Activated CD8-positive, alpha-beta T cell treated with anti-CD3 and anti-CD28 coated beads, Interleukin-2, amount 10 ng/mL, durations not matched to agents 7 days and 5 days (primary cell): ENCODE measurements around the gene SNX5. TPM values are rescaled to one million over a fixed set of nuclear protein-coding genes. Genes with fewer than 3 reads are reported as not detected.

Experiments
- ATAC-seq: fragments of 150-1000 bp; cut with Tn5 transposase; one replicate; pipeline ENCODE4 v1.10.0; 2021; ENCODE audit warnings: moderate library complexity
- CTCF ChIA-PET: fragments of 350-600 bp; sonication (Branson Sonifier 250); formaldehyde crosslinking; loops from one replicate; lab custom pipeline; 2021; ENCODE audit warnings: antibody characterized with exemption; lab: Charles Lee
- POLR2A ChIA-PET: fragments of 350-600 bp; sonication (Branson Sonifier 250); formaldehyde crosslinking; loops from one replicate; lab custom pipeline; 2021; ENCODE audit warnings: antibody characterized with exemption; lab: Charles Lee
- DNase-seq: peaks from one replicate; pipeline ENCODE4 v3.0.0-alpha.2; 2020
- H3K27ac Mint-ChIP-seq: one replicate; pipeline ENCODE4 v1.8.0; 2021; ENCODE audit warnings: mild to moderate bottlenecking, mixed read lengths
- H3K27me3 Mint-ChIP-seq: one replicate; pipeline ENCODE4 v1.8.0; 2021; ENCODE audit warnings: low read depth, mixed read lengths
- H3K36me3 Mint-ChIP-seq: one replicate; pipeline ENCODE4 v1.8.0; 2021; ENCODE audit warnings: low read depth, mixed read lengths
- H3K4me1 Mint-ChIP-seq: one replicate; pipeline ENCODE4 v1.8.0; 2021; ENCODE audit warnings: low read depth, mixed read lengths
- H3K4me3 Mint-ChIP-seq: one replicate; pipeline ENCODE4 v1.8.0; 2021; ENCODE audit warnings: mild to moderate bottlenecking, mixed read lengths
- H3K9me3 Mint-ChIP-seq: one replicate; pipeline ENCODE4 v1.8.0; 2022; ENCODE audit warnings: mixed read lengths; ENCODE audit not compliant: insufficient read depth
- total RNA-seq, 2 experiments: library from RNA; stranded (reverse); gene quantifications; one replicate each; pipeline ENCODE4 v1.2.3, GENCODE V29; 2021

SNX5 gene
- total RNA-seq, 2 experiments from 2014 or later = 168 to 177 TPM

DNA sequence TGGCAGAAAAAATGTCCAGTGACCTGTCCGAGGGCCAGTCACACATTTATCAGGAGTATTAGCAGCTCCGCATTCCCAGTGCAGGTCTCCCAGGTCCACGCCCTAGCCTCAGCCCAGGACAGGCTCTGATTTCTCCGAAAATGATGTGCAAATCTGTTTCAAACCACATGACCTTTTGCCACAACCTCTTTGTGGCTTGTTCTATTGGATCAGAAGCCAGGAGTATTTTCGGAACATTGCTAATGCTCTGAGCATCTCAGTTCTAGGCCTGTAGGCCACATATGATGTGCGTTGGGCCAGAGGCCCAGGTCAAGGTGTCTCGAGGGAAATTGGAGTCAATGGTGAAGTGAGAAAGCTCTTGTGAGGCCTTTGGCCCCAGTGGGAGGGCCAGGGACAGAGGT lies 40.4 kb downstream of the SNX5 start:
- CTCF ChIA-PET = no interaction called here
- Mint-ChIP-seq H3K4me3 (no peak overlapping the region), H3K36me3 (no peaks in the 10 kb centered on the region)

DNA sequence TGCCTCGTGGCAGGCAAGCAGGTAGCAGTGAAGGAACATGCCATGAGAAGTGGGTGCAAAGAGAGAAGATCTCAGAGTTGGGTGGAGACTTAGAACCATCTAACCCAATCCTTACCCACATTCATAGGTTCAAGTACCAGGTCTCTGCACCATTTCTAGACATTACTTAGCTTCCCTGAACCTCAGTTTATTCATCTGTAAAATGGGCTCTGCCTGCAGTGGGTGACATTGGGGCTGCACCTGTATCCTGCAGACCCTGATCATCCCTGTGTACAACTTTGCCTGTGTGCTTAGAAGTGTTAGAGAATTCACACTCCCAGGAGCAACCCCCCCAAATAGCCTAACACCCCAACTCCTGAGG lies 42.7 kb downstream of the SNX5 start:
- no peaks in the 10 kb centered on the region for H3K36me3 Mint-ChIP-seq
- no peak for DNase-seq
- ChIA-PET POLR2A (no interaction called here), CTCF (no interaction called here)
- H3K9me3 Mint-ChIP-seq = no peaks in the 10 kb centered on the region
- peaks cover 17% of the 10 kb centered on the region for H3K27me3 Mint-ChIP-seq
- no peak for ATAC-seq
- no peak overlapping the region for H3K4me3 Mint-ChIP-seq
- no peaks in the 10 kb centered on the region for H3K4me1 Mint-ChIP-seq
- H3K27ac Mint-ChIP-seq = no peak overlapping the region

More for the DNA sequence above, 40.4 kb downstream of the SNX5 start:
- H3K27ac Mint-ChIP-seq = no peak overlapping the region
- DNase-seq (no peak), ATAC-seq (no peak)
- POLR2A ChIA-PET = no interaction called here
- no peaks in the 10 kb centered on the region for H3K9me3 Mint-ChIP-seq
- peaks cover 7% of the 10 kb centered on the region for H3K27me3 Mint-ChIP-seq
- no peaks in the 10 kb centered on the region for H3K4me1 Mint-ChIP-seq

DNA sequence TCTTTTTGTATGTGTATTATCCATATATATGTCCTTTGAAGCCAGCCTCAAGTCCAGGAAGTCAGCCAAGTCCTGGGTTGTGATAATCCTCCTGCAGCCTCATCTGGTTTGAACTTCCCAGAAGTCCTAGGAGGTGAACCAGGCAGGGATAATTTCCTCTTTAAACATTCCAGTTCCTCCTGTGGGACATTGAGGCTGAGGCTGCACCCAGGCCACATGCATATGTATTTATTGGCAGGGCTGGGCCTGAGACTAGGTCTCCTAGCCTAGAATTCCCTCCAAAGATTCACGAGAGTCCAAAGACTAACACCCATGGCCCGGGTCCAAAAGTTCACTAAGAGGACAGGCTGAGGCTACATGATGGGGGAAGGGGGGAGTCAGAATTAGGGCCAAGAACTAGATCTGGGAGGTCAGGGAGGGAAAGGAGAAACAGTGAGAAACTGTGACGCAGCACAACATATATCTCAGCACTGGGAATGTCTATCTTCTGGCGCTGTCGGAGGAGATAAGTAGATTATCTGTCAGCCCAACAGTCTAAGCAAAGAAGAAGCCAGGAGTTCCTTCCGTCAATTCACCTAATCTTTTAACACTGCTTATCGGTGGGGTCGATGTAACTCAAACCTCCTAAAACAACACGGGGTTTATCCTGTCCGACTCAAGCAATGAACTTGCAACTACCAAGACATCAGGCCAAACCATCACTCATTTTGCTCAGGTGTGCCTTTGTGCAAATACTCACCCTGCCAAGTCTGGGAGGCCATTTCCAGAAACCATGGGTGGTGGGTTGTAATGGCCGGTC lies 43.3 kb downstream of the SNX5 start:
- Mint-ChIP-seq H3K4me3 (no peak overlapping the region), H3K27me3 (peaks cover 20% of the 10 kb centered on the region), H3K27ac (no peak overlapping the region), H3K4me1 (no peaks in the 10 kb centered on the region), H3K36me3 (no peaks in the 10 kb centered on the region), H3K9me3 (no peaks in the 10 kb centered on the region)
- ChIA-PET CTCF (no interaction called here), POLR2A (no interaction called here)
- DNase-seq (no peak), ATAC-seq (no peak)

DNA sequence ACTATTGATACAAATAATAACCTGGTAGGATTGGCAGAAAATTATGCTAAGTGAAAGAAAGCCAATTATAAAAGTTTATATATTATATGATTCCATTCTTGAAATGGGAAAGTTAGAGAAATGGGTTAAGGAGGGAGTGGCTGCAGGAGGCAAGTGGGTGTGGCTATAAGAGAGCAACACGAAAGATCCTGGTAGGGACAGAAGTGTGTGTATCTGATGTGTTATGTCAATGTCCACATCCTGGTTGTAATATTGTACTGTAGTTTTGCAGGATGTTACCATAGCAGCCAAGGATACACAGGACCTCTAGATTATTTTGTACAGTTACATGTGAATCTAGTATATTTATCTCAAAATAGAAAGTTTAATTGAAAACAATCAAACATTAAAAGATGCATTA lies 46.8 kb downstream of the SNX5 start:
- no peak for ATAC-seq
- CTCF ChIA-PET = no interaction called here

DNA sequence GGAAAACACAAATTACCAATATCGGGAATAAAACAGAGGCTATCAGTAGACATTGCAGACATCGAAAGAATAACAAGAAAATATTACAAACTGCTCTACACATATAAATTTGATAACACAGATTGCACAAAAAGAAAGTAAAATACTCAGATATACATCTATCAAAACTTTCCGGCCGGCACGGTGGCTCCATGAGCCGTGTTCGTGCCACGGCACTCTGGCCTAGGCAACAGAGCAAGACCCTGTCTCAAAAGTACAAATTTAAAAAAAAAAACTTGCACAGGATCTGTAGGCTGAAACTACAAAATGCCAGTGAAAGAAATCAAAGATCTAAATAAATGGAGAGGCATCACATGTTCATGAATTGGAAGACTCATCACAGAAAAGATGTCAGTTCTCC lies 49.4 kb downstream of the SNX5 start:
- H3K4me1 Mint-ChIP-seq = peaks cover 3% of the 10 kb centered on the region
- ATAC-seq (no peak), DNase-seq (no peak)
- H3K4me3 Mint-ChIP-seq = no peak overlapping the region
- ChIA-PET POLR2A (no interaction called here), CTCF (no interaction called here)
- H3K27ac Mint-ChIP-seq = no peak overlapping the region
- H3K9me3 Mint-ChIP-seq = no peaks in the 10 kb centered on the region
- H3K27me3 Mint-ChIP-seq = peaks cover 33% of the 10 kb centered on the region
- H3K36me3 Mint-ChIP-seq = no peaks in the 10 kb centered on the region

More for the DNA sequence above, 46.8 kb downstream of the SNX5 start:
- POLR2A ChIA-PET = no interaction called here
- Mint-ChIP-seq H3K27ac (no peak overlapping the region), H3K4me3 (no peak overlapping the region), H3K9me3 (no peaks in the 10 kb centered on the region), H3K36me3 (no peaks in the 10 kb centered on the region), H3K27me3 (peaks cover 32% of the 10 kb centered on the region), H3K4me1 (no peaks in the 10 kb centered on the region)
- DNase-seq = no peak

DNA sequence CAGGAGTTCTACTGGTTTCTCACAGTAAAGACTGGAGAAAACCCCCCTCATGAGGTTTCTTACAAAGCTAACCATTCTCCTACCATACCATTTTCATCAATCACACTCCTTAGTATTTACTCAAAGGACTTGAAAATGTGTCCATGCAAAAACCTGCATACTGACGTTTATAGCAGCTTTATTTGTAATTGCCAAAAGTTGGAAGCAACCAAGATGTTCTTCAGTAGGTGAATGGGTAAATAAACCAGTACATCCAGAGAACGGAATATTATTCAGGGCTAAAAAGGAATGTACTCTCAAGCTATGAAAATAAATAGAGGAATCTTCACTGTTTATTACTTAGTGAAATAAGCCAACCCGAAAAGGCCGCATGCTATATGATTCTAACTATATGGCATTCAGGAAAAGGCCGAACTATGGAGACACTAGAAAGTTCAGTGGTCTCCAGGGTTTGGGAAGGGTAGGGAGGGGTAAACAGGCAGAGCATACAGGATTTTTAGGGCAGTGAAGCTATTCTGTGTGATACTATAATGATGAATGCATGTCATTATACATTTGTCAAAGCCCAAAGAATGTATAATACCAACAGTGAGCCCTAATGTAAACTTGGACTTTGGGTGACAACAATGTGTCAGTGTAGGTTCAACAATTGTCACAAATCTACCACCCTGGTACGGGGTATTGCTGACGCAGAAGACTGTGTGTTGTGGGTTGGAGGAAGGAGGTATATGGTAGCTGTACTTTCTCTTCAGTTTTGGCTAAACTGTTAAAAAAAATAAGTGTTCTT lies 50.6 kb downstream of the SNX5 start:
- H3K27me3 Mint-ChIP-seq = peaks cover 37% of the 10 kb centered on the region
- CTCF ChIA-PET = no interaction called here
- no peak for ATAC-seq
- H3K27ac Mint-ChIP-seq = no peak overlapping the region
- no peaks in the 10 kb centered on the region for H3K9me3 Mint-ChIP-seq
- DNase-seq = no peak
- H3K4me3 Mint-ChIP-seq = no peak overlapping the region
- no peaks in the 10 kb centered on the region for H3K36me3 Mint-ChIP-seq
- POLR2A ChIA-PET = no interaction called here
- H3K4me1 Mint-ChIP-seq = peaks cover 3% of the 10 kb centered on the region

DNA sequence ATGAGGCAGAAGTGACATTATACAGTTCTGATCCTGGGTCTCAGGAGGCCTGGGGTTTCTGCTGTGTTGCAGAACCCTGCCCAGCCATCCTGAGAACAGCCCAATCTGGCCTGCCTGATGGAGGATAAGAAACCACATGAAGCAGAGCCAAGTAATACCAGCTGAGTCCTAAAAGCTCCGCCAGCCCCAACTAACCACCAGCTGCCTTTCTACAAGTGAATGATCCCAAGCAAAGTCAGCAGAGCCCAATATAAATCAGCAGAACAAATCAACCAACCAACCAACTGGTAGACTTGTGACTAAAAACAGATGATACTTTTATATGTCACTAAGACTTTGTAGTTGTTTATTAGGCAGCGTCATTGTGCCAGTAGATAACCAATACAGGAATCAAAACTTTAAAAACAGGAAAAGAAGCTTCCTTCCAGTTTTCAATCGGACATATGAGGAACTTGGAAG lies 52.1 kb downstream of the SNX5 start:
- ATAC-seq (no peak), DNase-seq (no peak)
- Mint-ChIP-seq H3K4me1 (peaks cover 3% of the 10 kb centered on the region), H3K9me3 (no peaks in the 10 kb centered on the region), H3K36me3 (no peaks in the 10 kb centered on the region), H3K27me3 (peaks cover 38% of the 10 kb centered on the region), H3K4me3 (no peak overlapping the region), H3K27ac (no peak overlapping the region)
- CTCF ChIA-PET = interaction anchor here (1.2 kb wide), 1 partner anchor 23 kb away, joined by 3 read pairs; no protein-coding TSS in a partner anchor
- POLR2A ChIA-PET = no interaction called here

DNA sequence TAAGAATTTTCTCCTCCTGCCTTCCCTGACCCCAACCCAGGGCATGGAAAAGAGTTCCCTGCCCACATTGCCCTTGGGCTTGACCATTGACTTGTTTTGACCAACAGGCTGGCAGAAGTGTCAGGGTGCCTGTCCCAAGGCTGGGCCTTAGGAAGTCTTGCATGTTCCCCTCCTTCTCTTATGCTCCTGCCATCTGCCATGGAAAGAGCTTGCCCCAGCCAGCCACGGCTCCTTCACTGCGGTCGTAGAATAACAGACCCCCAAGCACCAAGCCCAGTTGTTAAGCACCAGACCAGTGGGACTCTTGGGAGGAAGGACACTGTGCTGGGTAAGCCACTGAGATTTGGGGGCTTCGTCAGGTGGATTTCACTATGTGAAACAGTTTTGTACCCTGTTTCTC lies 53.6 kb downstream of the SNX5 start:
- Mint-ChIP-seq H3K9me3 (no peaks in the 10 kb centered on the region), H3K4me1 (peaks cover 3% of the 10 kb centered on the region), H3K36me3 (no peaks in the 10 kb centered on the region), H3K4me3 (no peak overlapping the region), H3K27me3 (peaks cover 43% of the 10 kb centered on the region), H3K27ac (no peak overlapping the region)
- POLR2A ChIA-PET = no interaction called here
- no peak for DNase-seq
- CTCF ChIA-PET = no interaction called here
- ATAC-seq = no peak

DNA sequence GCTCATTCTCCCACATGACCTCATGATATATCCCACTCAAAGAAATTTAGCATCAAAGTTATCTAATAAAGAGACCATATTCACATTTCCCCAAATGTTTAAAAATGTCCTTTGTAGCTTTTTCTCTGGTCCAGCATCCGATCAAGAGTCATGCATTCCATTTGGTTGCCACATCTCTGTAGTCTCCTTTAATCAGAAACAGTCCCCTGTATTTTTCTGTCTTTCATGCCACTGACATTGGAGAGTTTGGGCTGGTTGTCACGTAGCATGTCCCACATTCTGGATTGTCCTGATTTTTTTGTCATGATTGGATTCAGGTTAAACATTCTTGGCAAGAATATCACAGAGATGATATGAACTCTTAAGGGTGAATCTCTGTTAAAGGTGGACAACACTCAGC lies 55.7 kb downstream of the SNX5 start:
- ATAC-seq = no peak
- Mint-ChIP-seq H3K4me1 (peaks cover 3% of the 10 kb centered on the region), H3K36me3 (no peaks in the 10 kb centered on the region), H3K4me3 (no peak overlapping the region), H3K27me3 (peaks cover 42% of the 10 kb centered on the region), H3K9me3 (no peaks in the 10 kb centered on the region), H3K27ac (no peak overlapping the region)
- POLR2A ChIA-PET = no interaction called here
- no peak for DNase-seq
- CTCF ChIA-PET = no interaction called here

DNA sequence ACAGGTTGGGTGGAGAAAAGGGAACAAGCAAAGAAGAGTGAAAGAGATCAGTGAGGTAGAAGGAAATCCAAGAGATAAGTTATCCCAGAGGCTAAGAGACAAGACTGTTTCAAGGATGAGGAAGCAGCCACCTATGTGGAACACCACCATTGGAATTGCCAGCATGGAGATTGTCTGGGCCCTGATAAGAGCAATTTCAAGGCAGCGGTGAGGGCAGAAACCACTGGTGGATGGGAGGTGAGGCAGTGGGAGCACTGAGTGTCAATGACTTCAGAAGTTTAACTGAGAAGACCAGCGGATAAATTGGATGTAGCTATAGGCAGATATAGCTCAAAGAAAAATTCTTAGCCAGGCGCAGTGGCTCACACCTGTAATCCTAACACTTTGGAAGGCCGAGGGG lies 56.7 kb downstream of the SNX5 start:
- no peaks in the 10 kb centered on the region for H3K36me3 Mint-ChIP-seq
- peaks cover 34% of the 10 kb centered on the region for H3K27me3 Mint-ChIP-seq
- ChIA-PET CTCF (interaction anchor here (1.5 to 1.7 kb wide), 2 partner anchors 27 to 407 kb away, joined by 3 to 7 read pairs; no protein-coding TSS in a partner anchor), POLR2A (no interaction called here)
- H3K4me1 Mint-ChIP-seq = peaks cover 3% of the 10 kb centered on the region
- H3K4me3 Mint-ChIP-seq = no peak overlapping the region
- no peak for DNase-seq
- H3K27ac Mint-ChIP-seq = no peak overlapping the region
- no peaks in the 10 kb centered on the region for H3K9me3 Mint-ChIP-seq
- no peak for ATAC-seq

DNA sequence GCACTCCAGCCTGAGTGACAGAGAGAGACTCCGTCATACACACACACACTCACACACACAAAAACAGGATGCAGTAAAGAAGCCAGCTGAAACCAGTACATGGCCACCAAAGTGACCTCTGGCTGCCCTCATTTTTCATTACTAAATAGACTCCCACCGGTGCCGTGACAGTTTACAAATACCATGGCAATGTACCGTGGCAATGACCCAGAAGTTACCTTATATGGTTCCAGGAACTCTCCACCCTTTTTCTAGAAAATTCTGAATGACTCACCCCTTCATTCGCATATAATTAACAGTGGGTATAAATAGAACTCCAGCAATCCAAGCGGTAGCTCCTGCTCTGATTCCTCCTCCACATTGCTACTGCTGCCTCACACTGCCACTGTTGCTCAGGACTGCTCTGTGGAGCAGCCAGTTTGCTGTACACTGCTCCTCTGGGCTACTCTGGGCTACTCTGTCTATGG lies 57.7 kb downstream of the SNX5 start:
- CTCF ChIA-PET = interaction anchor here (1.5 to 1.7 kb wide), 2 partner anchors 28 to 406 kb away, joined by 3 to 7 read pairs; no protein-coding TSS in a partner anchor
- ATAC-seq = no peak
- no peaks in the 10 kb centered on the region for H3K36me3 Mint-ChIP-seq

DNA sequence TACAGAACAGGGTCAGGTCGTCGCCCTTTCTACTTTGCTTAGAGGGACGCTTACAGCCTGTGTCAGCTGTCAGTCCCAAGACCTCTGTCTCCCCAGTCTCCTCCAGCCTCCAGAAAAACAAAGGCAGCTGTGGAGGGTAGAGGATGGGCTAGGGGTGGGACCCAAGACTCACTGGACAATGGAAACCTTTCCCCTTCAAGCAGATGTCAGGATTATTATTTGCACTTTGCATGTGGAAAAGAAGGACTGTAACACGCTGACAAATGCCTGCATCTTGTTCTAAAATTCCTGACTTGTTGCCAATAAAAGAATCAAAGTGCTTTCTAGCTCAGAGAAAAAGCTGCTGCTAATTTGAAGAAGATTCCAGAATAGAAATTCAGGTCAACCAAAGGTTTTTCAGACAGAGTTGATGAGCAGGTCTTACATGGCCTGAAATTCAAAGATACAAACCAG lies 58.7 kb downstream of the SNX5 start:
- Mint-ChIP-seq H3K27ac (no peak overlapping the region), H3K9me3 (no peaks in the 10 kb centered on the region), H3K4me3 (no peak overlapping the region), H3K36me3 (no peaks in the 10 kb centered on the region), H3K4me1 (no peaks in the 10 kb centered on the region), H3K27me3 (peaks cover 40% of the 10 kb centered on the region)
- DNase-seq (no peak), ATAC-seq (no peak)
- CTCF ChIA-PET = no interaction called here
- POLR2A ChIA-PET = no interaction called here

More for the DNA sequence above, 57.7 kb downstream of the SNX5 start:
- Mint-ChIP-seq H3K27me3 (peaks cover 37% of the 10 kb centered on the region), H3K9me3 (no peaks in the 10 kb centered on the region), H3K27ac (no peak overlapping the region), H3K4me1 (no peaks in the 10 kb centered on the region), H3K4me3 (no peak overlapping the region)
- POLR2A ChIA-PET = no interaction called here
- DNase-seq = no peak
